Immature natural killer cell (primary cell): ENCODE data around the gene PPP2R5C. TPM values are rescaled to one million over a fixed set of nuclear protein-coding genes. Genes with fewer than 3 reads are reported as not detected.

Experiments used
- DNase-seq, 3 donors: peaks; one replicate each; pipeline ENCODE4 v3.0.0; 2022; ENCODE audit warnings: mixed read lengths in 1 of 3
- H3K27ac Mint-ChIP-seq, 6 donors: one replicate each; pipeline ENCODE4 v1.8.0; 2020; ENCODE audit warnings: mixed read lengths in 6 of 6, mild to moderate bottlenecking in 5 of 6, inconsistent platforms in 4 of 6, moderate library complexity in 3 of 6
- H3K27me3 Mint-ChIP-seq, 3 donors: one replicate each; pipeline ENCODE4 v1.8.0; 2020 to 2021; ENCODE audit warnings: low read depth in 3 of 3, mild to moderate bottlenecking in 3 of 3, mixed read lengths in 3 of 3, moderate library complexity in 3 of 3, inconsistent platforms in 1 of 3
- H3K36me3 Mint-ChIP-seq, 3 donors: one replicate each; pipeline ENCODE4 v1.8.0; 2020; ENCODE audit warnings: mixed read lengths in 3 of 3, inconsistent platforms in 2 of 3, mild to moderate bottlenecking in 2 of 3
- H3K4me1 Mint-ChIP-seq, 2 donors: one replicate each; pipeline ENCODE4 v1.8.0; 2020; ENCODE audit warnings: inconsistent platforms in 2 of 2, mild to moderate bottlenecking in 2 of 2, mixed read lengths in 2 of 2, moderate library complexity in 1 of 2
- H3K4me3 Mint-ChIP-seq, 5 donors: one replicate each; pipeline ENCODE4 v1.8.0; 2020; ENCODE audit warnings: mild to moderate bottlenecking in 5 of 5, mixed read lengths in 5 of 5, inconsistent platforms in 3 of 5, moderate library complexity in 3 of 5
- H3K9me3 Mint-ChIP-seq, 6 donors: one replicate each; pipeline ENCODE4 v1.8.0; 2020; ENCODE audit warnings: mild to moderate bottlenecking in 6 of 6, mixed read lengths in 6 of 6, inconsistent platforms in 4 of 6, moderate library complexity in 3 of 6
- polyA plus RNA-seq, 3 donors: library from polyadenylated mRNA; unstranded; fragments of 300-500 nt; fragmentation: Illumina TruSeq; gene quantifications; one replicate each; pipeline ENCODE4 v1.2.3, GENCODE V29; 2021

PPP2R5C gene
- polyA plus RNA-seq, 3 donors from 2014 or later, result 214 to 250 (median 236) TPM

DNA sequence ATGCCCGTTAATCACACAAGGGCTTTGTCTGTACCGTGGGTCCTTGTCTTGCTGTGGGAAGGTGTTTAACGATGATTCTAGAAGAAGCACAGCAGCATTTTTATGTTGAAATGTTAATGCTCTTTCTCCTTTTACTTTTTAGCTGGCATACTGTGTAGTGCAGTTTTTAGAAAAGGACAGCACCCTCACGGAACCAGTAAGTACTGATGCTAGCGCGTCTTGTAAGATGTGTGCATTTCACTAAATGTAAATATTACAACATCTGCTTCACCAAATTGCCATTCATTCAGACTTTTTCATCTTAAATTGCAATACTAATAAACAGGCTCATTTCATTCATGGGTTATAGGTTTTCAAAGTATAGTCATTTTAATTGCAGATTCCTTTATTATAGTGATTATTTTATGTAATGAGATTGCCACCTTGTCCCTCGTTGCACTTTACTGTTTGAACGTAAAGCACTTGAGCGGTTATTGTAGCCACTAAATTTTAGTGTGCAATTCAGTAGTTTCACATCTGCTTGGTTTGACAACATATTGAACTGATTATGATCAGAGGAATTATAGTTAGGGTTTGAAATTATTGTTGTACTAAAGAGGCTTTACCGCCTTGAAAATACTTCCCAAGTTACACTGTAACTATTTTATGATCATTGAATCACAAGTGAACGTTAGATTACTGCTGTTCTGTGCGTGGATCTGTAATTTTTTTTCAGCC lies 133.0 kb downstream of the PPP2R5C start:
- peak overlapping the region in 3 of 6 donors; percentile 9 to 59 (median 54) for H3K27ac Mint-ChIP-seq

DNA sequence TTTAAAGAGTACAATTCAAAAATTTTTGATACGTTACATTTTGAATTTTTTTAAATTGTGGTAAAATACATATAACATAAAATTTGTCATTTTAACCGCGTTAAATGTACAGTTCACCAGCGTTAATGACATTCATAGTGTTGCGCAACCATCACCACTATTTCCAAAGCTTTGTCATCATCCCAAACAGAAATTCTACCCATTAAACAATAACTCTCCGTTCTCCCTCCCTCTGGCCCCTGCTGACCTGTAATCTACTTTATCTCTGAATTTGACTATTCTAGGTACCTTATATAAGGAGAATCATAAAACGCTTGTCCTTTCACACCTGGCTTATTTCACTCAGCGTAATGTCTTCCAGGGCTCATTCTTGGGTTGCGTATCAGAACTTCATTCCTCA lies 133.7 kb downstream of the PPP2R5C start:
- no peak overlapping the region for H3K4me3 Mint-ChIP-seq
- peaks cover 0 to under 1% of the 10 kb centered on the region in 2 donors for H3K4me1 Mint-ChIP-seq
- H3K27ac Mint-ChIP-seq, result peak overlapping the region in 2 of 6 donors; percentile 10 to 32
- peaks cover 0 to 11% (median 4%) of the 10 kb centered on the region in 3 donors for H3K27me3 Mint-ChIP-seq
- DNase-seq, result no peak
- H3K36me3 Mint-ChIP-seq, result peaks cover 20 to 55% (median 28%) of the 10 kb centered on the region in 3 donors
- no peaks in the 10 kb centered on the region for H3K9me3 Mint-ChIP-seq

More for the DNA sequence above, 133.0 kb downstream of the PPP2R5C start:
- Mint-ChIP-seq H3K9me3 (no peaks in the 10 kb centered on the region), H3K4me3 (no peak overlapping the region), H3K27me3 (peaks cover 1 to 8% (median 3%) of the 10 kb centered on the region in 3 donors), H3K4me1 (peaks cover 0 to 8% of the 10 kb centered on the region in 2 donors), H3K36me3 (peaks cover 20 to 54% (median 28%) of the 10 kb centered on the region in 3 donors)
- no peak for DNase-seq

DNA sequence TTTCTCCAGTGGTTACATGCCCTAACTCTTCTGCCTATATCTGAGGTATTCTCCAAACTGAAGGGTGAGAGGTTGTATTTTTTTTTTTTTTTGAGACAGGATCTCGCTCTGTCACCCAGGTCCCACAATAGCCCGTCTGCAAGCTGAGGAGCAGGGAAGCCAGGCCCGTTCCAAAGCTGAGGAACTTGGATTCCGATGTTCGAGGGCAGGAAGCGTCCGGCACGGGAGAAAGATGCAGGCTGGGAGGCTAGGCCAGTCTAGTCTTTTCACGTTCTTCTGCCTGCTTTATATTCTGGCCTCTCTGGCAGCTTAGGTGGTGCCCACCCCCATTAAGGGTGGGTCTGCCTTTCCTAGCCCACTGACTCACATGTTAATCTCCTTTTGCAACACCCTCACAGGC lies 135.8 kb downstream of the PPP2R5C start:
- Mint-ChIP-seq H3K9me3 (no peaks in the 10 kb centered on the region), H3K27me3 (peaks cover 0 to 9% (median 8%) of the 10 kb centered on the region in 3 donors), H3K27ac (peak overlapping the region in 3 of 6 donors; percentile 22 to 55 (median 45)), H3K36me3 (peaks cover 19 to 67% (median 43%) of the 10 kb centered on the region in 3 donors), H3K4me3 (no peak overlapping the region), H3K4me1 (no peaks in the 10 kb centered on the region)
- DNase-seq, result no peak

DNA sequence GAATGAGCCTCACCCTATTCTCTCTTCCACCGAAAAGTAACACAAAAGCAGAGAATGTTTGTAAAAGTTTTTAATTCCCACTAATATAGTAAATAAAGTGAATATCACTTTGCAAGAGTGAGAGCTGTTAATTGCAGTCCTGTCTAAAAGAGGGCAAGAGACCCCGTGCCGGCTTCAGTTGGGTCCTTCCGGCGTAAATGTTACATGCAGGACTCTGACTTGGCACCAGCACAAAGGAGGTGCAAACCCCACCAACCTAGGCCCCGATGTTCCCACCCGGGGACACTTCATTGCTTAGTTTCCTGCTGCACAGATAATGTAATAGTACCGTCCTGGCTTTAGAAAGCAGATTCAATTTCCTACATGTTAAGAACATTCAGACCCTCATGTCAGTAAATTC lies 136.9 kb downstream of the PPP2R5C start:
- H3K9me3 Mint-ChIP-seq, result no peaks in the 10 kb centered on the region
- peaks cover 25 to 68% (median 48%) of the 10 kb centered on the region in 3 donors for H3K36me3 Mint-ChIP-seq
- H3K27ac Mint-ChIP-seq, result peak overlapping the region in 4 of 6 donors; percentile 39 to 74 (median 68)
- DNase-seq, result no peak
- H3K27me3 Mint-ChIP-seq, result peaks cover under 1 to 17% (median 8%) of the 10 kb centered on the region in 3 donors
- H3K4me3 Mint-ChIP-seq, result no peak overlapping the region
- no peaks in the 10 kb centered on the region for H3K4me1 Mint-ChIP-seq

DNA sequence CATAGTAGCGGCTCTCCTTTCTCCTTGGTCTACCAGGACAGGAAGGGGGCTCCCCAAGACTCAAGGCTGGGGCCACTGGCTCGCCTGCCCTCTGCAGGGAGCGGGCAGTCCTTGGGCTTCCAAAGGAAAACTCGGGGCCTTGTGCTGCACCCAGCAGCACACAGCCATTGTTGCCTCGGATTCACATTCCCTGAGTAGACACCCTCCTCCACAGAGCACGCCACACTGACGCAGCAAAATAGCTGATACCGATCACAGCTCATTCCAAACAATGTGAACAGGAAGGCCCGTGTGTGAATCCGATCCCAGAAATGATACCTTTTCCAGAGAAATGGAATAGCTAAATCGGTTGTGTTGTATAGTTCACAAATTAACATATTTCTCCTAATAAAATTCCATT lies 137.8 kb downstream of the PPP2R5C start:
- no peak overlapping the region for H3K4me3 Mint-ChIP-seq
- peaks cover 22 to 63% (median 45%) of the 10 kb centered on the region in 3 donors for H3K36me3 Mint-ChIP-seq
- peak overlapping the region in 2 of 6 donors; percentile 34 to 70 for H3K27ac Mint-ChIP-seq
- no peak for DNase-seq
- H3K4me1 Mint-ChIP-seq, result no peaks in the 10 kb centered on the region
- no peaks in the 10 kb centered on the region for H3K9me3 Mint-ChIP-seq
- peaks cover 2 to 17% (median 8%) of the 10 kb centered on the region in 3 donors for H3K27me3 Mint-ChIP-seq

DNA sequence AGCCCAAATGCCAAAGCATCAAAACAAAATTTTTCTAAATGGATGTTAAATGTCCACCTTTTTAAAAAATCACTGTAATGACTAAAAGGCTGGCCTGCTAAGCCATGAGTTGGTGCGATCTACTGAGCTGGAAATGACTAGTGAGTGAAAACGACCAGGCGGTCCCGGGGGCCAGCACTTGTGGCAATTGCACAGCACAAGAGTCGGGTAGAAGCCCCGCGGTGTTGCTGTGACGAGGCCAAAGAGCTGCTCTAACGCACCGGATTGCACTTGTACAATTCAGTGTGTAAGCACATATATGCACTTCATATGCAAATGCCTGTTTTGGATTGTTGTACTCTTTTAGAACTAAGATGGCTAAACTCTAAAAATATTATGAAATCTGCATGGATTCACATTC lies 138.7 kb downstream of the PPP2R5C start:
- Mint-ChIP-seq H3K36me3 (peaks cover 26 to 67% (median 48%) of the 10 kb centered on the region in 3 donors), H3K27me3 (peaks cover 2 to 19% (median 11%) of the 10 kb centered on the region in 3 donors)

DNA sequence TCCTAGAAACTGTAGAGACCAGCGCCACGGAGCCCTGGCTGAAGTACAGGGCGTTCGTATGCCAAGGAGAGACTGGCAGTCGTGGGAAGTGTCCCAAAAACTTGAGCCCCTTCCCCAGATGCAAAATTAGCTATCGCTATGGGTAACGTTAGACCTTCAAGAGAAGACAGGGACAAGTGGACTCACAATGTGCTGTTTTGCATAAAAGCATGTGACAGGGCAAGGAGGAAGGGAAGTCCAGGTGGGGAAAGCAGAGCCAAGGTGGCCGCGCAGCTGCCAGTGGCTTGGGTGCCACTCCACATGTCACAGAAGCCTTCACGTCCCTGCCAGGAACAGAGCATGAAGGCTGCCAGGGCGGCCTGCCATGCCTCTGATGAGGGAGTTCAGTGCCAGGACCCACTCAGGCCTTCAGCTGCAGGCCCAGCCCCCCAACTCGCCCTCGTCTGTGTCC lies 141.6 kb downstream of the PPP2R5C start:
- peaks cover 4 to 24% (median 8%) of the 10 kb centered on the region in 3 donors for H3K27me3 Mint-ChIP-seq
- H3K4me1 Mint-ChIP-seq, result no peaks in the 10 kb centered on the region
- H3K9me3 Mint-ChIP-seq, result no peaks in the 10 kb centered on the region
- peaks cover 15 to 67% (median 44%) of the 10 kb centered on the region in 3 donors for H3K36me3 Mint-ChIP-seq
- DNase-seq, result no peak
- no peak overlapping the region for H3K4me3 Mint-ChIP-seq
- H3K27ac Mint-ChIP-seq, result peak overlapping the region in 3 of 6 donors; percentile 6 to 55 (median 39)

More for the DNA sequence above, 138.7 kb downstream of the PPP2R5C start:
- no peak overlapping the region for H3K4me3 Mint-ChIP-seq
- no peaks in the 10 kb centered on the region for H3K9me3 Mint-ChIP-seq
- no peaks in the 10 kb centered on the region for H3K4me1 Mint-ChIP-seq
- H3K27ac Mint-ChIP-seq, result peak overlapping the region in 4 of 6 donors; percentile 1 to 49 (median 27)
- DNase-seq, result no peak

DNA sequence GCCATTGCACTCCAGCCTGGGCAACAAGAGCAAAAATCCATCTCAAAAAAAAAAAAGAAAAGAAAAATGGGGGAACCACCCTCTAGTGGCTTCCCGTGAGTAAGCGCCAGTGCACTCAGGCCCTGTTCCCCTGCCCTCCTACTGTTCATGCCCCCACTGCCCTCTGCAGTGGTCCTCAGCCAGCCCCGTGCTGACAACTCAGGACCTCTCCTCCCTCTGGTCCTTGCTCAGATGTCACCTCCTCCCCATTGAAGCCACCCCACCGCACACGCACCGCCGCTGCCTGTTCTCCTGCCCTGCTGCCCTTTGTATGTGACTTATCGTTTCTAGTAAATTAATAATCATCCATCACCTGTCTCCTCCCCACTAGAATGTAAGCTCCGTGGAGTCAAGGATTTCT lies 144.1 kb downstream of the PPP2R5C start:
- H3K36me3 Mint-ChIP-seq, result peaks cover 23 to 64% (median 43%) of the 10 kb centered on the region in 3 donors
- peaks cover 3 to 22% (median 4%) of the 10 kb centered on the region in 3 donors for H3K27me3 Mint-ChIP-seq
- H3K4me1 Mint-ChIP-seq, result peaks cover 0 to 6% of the 10 kb centered on the region in 2 donors
- no peaks in the 10 kb centered on the region for H3K9me3 Mint-ChIP-seq
- no peak overlapping the region for H3K4me3 Mint-ChIP-seq
- no peak for DNase-seq
- H3K27ac Mint-ChIP-seq, result peak overlapping the region in 5 of 6 donors; percentile 14 to 79 (median 53)

DNA sequence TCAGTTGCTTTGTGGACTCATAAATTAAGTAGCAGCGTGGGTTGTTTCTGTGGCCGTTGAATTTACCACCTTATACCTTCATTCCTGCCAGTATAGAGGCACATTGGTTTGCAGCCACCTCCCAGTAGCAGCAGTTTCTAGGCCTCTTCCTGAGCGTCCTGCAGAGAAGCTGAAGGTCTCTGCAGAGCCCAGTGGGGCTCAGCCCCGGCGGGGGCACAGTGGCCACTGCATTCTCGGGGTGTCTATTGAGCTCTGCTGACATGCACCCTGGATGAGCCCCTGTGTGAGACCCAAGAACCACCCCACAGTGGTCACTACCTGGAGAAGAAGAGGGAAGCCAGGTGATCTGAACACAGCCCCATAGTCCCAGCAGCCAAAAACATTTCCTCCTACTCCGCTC lies 145.1 kb downstream of the PPP2R5C start:
- peaks cover 3 to 26% (median 4%) of the 10 kb centered on the region in 3 donors for H3K27me3 Mint-ChIP-seq
- H3K36me3 Mint-ChIP-seq, result peaks cover 23 to 55% (median 38%) of the 10 kb centered on the region in 3 donors
- peak overlapping the region in 1 of 6 donors; percentile 61 for H3K27ac Mint-ChIP-seq
- H3K9me3 Mint-ChIP-seq, result no peaks in the 10 kb centered on the region
- no peak for DNase-seq
- peaks cover 0 to 6% of the 10 kb centered on the region in 2 donors for H3K4me1 Mint-ChIP-seq
- no peak overlapping the region for H3K4me3 Mint-ChIP-seq

DNA sequence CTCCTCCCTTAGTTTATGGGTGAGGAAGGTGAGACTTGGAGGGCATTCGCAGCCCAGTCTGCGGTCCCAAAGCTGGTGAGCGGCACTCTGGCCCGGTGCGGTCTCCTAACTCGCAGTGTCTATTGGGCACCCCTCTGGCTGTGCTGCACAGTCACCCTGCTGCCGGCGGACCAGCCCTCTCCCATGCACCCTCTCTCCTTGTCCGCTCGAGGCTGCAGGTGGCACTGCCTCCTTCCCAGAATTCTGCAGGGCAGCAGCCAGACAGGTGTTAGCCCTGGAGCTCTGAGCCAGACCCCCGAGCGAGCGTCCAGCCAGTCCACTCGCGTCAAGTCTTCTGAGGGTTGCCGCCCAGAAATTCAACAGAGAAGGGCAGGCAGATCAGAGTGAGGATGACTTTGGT lies 146.1 kb downstream of the PPP2R5C start:
- H3K4me1 Mint-ChIP-seq, result peaks cover 0 to 6% of the 10 kb centered on the region in 2 donors
- H3K9me3 Mint-ChIP-seq, result no peaks in the 10 kb centered on the region
- peaks cover 3 to 19% (median 4%) of the 10 kb centered on the region in 3 donors for H3K27me3 Mint-ChIP-seq
- no peak overlapping the region for H3K4me3 Mint-ChIP-seq
- H3K36me3 Mint-ChIP-seq, result peaks cover 26 to 55% (median 38%) of the 10 kb centered on the region in 3 donors
- peak overlapping the region in 2 of 6 donors; percentile 13 to 39 for H3K27ac Mint-ChIP-seq
- DNase-seq, result no peak

DNA sequence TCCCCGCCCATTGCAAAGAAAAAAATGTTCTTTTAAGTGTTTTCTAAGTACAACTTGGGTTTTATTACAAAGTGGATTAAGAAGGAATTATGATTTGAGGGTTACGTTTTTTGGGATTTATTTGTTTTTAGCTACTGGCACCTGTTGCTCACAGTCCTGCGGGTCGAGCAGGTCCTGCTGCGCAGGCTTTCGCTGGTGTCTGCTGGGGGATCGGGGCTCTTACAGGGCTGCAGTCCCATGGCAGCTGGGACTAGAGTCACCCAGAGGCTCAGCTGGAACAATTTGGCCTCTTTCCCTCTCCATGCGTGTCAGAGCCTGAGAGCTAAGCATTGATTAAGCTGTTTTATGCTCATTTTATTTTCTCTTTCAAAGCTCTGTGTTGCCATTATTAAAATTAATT lies 147.3 kb downstream of the PPP2R5C start:
- Mint-ChIP-seq H3K4me1 (peaks cover 0 to 6% of the 10 kb centered on the region in 2 donors), H3K27me3 (peaks cover 2 to 13% (median 3%) of the 10 kb centered on the region in 3 donors), H3K36me3 (peaks cover 22 to 53% (median 36%) of the 10 kb centered on the region in 3 donors), H3K4me3 (no peak overlapping the region), H3K27ac (peak overlapping the region in 2 of 6 donors; percentile 49 to 55), H3K9me3 (no peaks in the 10 kb centered on the region)
- DNase-seq, result no peak

DNA sequence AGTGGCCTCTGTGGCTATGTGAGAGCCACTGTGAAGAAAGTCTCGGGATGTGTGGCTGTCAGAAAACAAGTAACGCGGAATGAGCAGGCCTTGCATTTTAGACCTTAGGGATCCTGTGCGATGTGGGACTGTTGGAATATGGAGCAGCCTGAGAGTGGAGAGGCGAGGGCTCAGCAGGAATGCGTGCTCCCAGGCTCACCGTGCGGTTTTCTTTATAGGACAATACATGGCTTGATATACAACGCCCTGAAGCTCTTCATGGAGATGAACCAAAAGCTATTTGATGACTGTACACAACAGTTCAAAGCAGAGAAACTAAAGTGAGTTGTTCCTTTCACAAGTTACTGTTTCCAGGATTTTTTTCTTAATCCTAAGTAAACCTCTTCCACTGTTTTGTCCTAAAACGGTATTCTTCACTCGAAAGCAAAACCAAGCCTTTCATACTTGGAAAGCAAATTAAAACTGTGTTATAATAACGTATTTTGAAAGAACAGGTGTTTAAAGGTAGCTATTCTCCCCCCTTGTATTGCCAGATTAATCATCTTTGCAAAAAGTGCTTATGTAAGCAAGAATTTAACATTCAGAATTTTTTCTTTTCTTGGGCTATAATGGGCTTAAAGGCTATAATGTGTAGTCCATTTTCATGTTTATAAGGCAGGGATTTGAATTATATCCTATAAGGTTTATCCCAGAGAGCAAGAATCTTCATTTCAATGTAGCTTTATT lies 148.0 kb downstream of the PPP2R5C start:
- peak overlapping the region in 3 of 6 donors; percentile 46 to 55 (median 49) for H3K27ac Mint-ChIP-seq
- peaks cover 25 to 58% (median 40%) of the 10 kb centered on the region in 3 donors for H3K36me3 Mint-ChIP-seq
- peaks cover 2 to 12% (median 3%) of the 10 kb centered on the region in 3 donors for H3K27me3 Mint-ChIP-seq

DNA sequence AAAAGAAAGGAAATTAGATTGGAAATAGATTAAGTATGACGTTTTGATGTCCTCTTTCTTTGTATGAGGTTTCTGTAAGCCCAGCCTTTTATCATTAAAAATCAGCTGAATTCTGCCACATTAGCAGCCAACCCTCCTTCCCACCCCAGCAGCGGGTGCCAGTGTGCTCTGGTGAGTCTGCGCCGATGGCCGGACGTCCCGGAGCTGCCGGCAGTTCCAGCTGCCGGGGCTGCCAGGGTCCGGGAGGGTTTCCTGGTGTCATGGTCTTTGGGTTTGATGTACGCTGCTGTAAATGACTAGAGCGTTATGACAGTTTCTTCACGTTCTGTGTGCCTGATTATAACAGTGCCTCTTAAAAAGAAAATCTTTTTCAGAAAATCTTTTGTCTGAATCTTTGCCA lies 151.3 kb downstream of the PPP2R5C start:
- Mint-ChIP-seq H3K4me1 (peaks cover 7 to 12% of the 10 kb centered on the region in 2 donors), H3K36me3 (peaks cover 21 to 39% (median 31%) of the 10 kb centered on the region in 3 donors), H3K4me3 (no peak overlapping the region), H3K27ac (peak overlapping the region in 2 of 6 donors; percentile 43 to 69), H3K27me3 (peaks cover 4 to 28% (median 6%) of the 10 kb centered on the region in 3 donors), H3K9me3 (no peaks in the 10 kb centered on the region)
- no peak for DNase-seq

More for the DNA sequence above, 148.0 kb downstream of the PPP2R5C start:
- Mint-ChIP-seq H3K9me3 (no peaks in the 10 kb centered on the region), H3K4me1 (peaks cover 0 to 6% of the 10 kb centered on the region in 2 donors), H3K4me3 (no peak overlapping the region)
- DNase-seq, result no peak
